ENCODE measurements around the gene OXCT2.

- TF ChIP-seq MAFK (IDR thresholded peaks at IDR 0.05; ENCODE audit: partially characterized antibody) (no peak), MAX (IDR thresholded peaks at IDR 0.05) (no peak; the same call in 1 of the 2 replicates), POLR2A (IDR thresholded peaks at IDR 0.05; ENCODE audit: low read length) (no peak), HDAC2 (IDR thresholded peaks at IDR 0.05) (no peak), TP53 (CRISPR knock-in tag; IDR thresholded peaks at IDR 0.05) (no peak), HOXA7 (CRISPR knock-in tag; IDR thresholded peaks at IDR 0.05) (no peak), ZFP36 (IDR thresholded peaks at IDR 0.05; ENCODE audit: borderline replicate concordance, partially characterized antibody) (no peak), EP300 (IDR thresholded peaks at IDR 0.05) (no peak), CHD2 (IDR thresholded peaks at IDR 0.05; ENCODE audit: low read length, partially characterized antibody) (no peak)
- TF ChIP-seq, protein P1, sequence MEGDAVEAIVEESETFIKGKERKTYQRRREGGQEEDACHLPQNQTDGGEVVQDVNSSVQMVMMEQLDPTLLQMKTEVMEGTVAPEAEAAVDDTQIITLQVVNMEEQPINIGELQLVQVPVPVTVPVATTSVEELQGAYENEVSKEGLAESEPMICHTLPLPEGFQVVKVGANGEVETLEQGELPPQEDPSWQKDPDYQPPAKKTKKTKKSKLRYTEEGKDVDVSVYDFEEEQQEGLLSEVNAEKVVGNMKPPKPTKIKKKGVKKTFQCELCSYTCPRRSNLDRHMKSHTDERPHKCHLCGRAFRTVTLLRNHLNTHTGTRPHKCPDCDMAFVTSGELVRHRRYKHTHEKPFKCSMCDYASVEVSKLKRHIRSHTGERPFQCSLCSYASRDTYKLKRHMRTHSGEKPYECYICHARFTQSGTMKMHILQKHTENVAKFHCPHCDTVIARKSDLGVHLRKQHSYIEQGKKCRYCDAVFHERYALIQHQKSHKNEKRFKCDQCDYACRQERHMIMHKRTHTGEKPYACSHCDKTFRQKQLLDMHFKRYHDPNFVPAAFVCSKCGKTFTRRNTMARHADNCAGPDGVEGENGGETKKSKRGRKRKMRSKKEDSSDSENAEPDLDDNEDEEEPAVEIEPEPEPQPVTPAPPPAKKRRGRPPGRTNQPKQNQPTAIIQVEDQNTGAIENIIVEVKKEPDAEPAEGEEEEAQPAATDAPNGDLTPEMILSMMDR (IDR thresholded peaks at IDR 0.05) = peak; percentile 59
Observed at GRCh38 chr1:39799770-39800470, 28.8 kb upstream of the OXCT2 start.
